ENCODE results near the gene PRKAG1. TPM values are rescaled to one million over a fixed set of nuclear protein-coding genes. Genes with fewer than 3 reads are reported as not detected.
A peak's percentile ranks its signal among the peaks of the same experiment; 100 is the strongest.

The PRKAG1 gene
- polyA plus RNA-seq, 2 of the 4 experiments (the other 2 are of a cell fraction): 40.0 to 100 TPM

- ATAC-seq (no peak), DNase-seq (ENCODE audit: low read depth in 1 of 2, low spot score in 1 of 2) (no peak), FAIRE-seq (no peak)
- peaks cover 16% of the 10 kb centered on the region; the same call in 2 of the 3 replicates for H3K4me1 ChIP-seq
- H3K27ac ChIP-seq: no peak overlapping the region
- ChIA-PET POLR2A (no interaction called here), CTCF (interaction anchor here (1.1 to 77.5 kb wide), 7 partner anchors 3 to 147 kb away, joined by 3 to 2584 read pairs (median 5); partner anchors contain the start of genes ARF3, DDN, FKBP11 and PRKAG1)
- no peaks in the 10 kb centered on the region for H3K9me3 ChIP-seq
- no peak for TF ChIP-seq RARB (CRISPR knock-in tag; IDR thresholded peaks at IDR 0.05)
- no peak for TF ChIP-seq CBX2 (IDR thresholded peaks at IDR 0.05; ENCODE audit: borderline replicate concordance, low read depth)
- TF ChIP-seq, protein P1, sequence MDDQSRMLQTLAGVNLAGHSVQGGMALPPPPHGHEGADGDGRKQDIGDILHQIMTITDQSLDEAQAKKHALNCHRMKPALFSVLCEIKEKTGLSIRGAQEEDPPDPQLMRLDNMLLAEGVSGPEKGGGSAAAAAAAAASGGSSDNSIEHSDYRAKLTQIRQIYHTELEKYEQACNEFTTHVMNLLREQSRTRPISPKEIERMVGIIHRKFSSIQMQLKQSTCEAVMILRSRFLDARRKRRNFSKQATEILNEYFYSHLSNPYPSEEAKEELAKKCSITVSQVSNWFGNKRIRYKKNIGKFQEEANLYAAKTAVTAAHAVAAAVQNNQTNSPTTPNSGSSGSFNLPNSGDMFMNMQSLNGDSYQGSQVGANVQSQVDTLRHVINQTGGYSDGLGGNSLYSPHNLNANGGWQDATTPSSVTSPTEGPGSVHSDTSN (IDR thresholded peaks at IDR 0.05): no peak
- TF ChIP-seq, protein P2, sequence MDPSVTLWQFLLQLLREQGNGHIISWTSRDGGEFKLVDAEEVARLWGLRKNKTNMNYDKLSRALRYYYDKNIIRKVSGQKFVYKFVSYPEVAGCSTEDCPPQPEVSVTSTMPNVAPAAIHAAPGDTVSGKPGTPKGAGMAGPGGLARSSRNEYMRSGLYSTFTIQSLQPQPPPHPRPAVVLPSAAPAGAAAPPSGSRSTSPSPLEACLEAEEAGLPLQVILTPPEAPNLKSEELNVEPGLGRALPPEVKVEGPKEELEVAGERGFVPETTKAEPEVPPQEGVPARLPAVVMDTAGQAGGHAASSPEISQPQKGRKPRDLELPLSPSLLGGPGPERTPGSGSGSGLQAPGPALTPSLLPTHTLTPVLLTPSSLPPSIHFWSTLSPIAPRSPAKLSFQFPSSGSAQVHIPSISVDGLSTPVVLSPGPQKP (IDR thresholded peaks at IDR 0.05; ENCODE audit: low read depth, low read length): no peak
- no peak for TF ChIP-seq BCL3 (IDR thresholded peaks at IDR 0.05)
- no peak for TF ChIP-seq ZSCAN20 (CRISPR knock-in tag; IDR thresholded peaks at IDR 0.05)
- TF ChIP-seq NPAS2 (CRISPR knock-in tag; IDR thresholded peaks at IDR 0.05; ENCODE audit: borderline replicate concordance): no peak
- TF ChIP-seq EHF (CRISPR knock-in tag; IDR thresholded peaks at IDR 0.05): no peak
- 48% methylated on average over 6 of the region's 6 CpGs for WGBS (ENCODE audit: missing lambda C conversion rate)
- H3K4me2 ChIP-seq: no peak overlapping the region
- no peak overlapping the region for H3K4me3 ChIP-seq
Measured at GRCh38 chr12:48982397-48983080, 36.0 kb downstream of the PRKAG1 start.

GRCh38 chr12:48981757-48982157 is 36.8 kb downstream of the PRKAG1 start:
- peak overlapping the region; percentile 44; the same call in 2 of the 3 replicates for H3K4me3 ChIP-seq
- CTCF ChIA-PET: interaction anchor here (0.8 to 77.5 kb wide), 10 partner anchors 2 to 148 kb away, joined by 3 to 2584 read pairs (median 4); partner anchors contain the start of genes ARF3, DDN, FKBP11 and PRKAG1
- no peak for ATAC-seq
- H3K4me2 ChIP-seq: peak overlapping the region; percentile 84
- WGBS (ENCODE audit: missing lambda C conversion rate): 44% methylated on average over 13 of the region's 13 CpGs
- FAIRE-seq: no peak
- POLR2A ChIA-PET: no interaction called here
- H3K4me1 ChIP-seq: peaks cover 16% of the 10 kb centered on the region; the same call in 2 of the 3 replicates
- H3K27ac ChIP-seq: no peak overlapping the region; a peak in 1 of 6 replicates
- no peak for DNase-seq (ENCODE audit: low read depth in 1 of 2, low spot score in 1 of 2)
- TF ChIP-seq, protein P1 (IDR thresholded peaks at IDR 0.05): no peak
- no peak for TF ChIP-seq MAZ (IDR thresholded peaks at IDR 0.05; ENCODE audit: borderline replicate concordance, low read depth, low read length)
- TF ChIP-seq GATA3 (IDR thresholded peaks at IDR 0.05; ENCODE audit: borderline replicate concordance): no peak
- no peak for TF ChIP-seq POLR2AphosphoS2 (conservative IDR thresholded peaks at IDR 0.05; ENCODE audit: low read length)
- no peak for TF ChIP-seq FOXS1 (CRISPR knock-in tag; IDR thresholded peaks at IDR 0.05)
- TF ChIP-seq ZC3H11A (IDR thresholded peaks at IDR 0.05): no peak
- TF ChIP-seq ZSCAN20 (CRISPR knock-in tag; IDR thresholded peaks at IDR 0.05): no peak
- TF ChIP-seq RNF2 (IDR thresholded peaks at IDR 0.05; ENCODE audit: borderline replicate concordance, low read depth): no peak
- no peak for TF ChIP-seq CEBPB (IDR thresholded peaks at IDR 0.05)
- TF ChIP-seq, protein P3, sequence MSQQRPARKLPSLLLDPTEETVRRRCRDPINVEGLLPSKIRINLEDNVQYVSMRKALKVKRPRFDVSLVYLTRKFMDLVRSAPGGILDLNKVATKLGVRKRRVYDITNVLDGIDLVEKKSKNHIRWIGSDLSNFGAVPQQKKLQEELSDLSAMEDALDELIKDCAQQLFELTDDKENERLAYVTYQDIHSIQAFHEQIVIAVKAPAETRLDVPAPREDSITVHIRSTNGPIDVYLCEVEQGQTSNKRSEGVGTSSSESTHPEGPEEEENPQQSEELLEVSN (IDR thresholded peaks at IDR 0.05; ENCODE audit: borderline replicate concordance, low read depth): no peak
- TF ChIP-seq TP53 (CRISPR knock-in tag; IDR thresholded peaks at IDR 0.05): no peak
- no peak for TF ChIP-seq FOSB (CRISPR knock-in tag; IDR thresholded peaks at IDR 0.05)
- no peak for TF ChIP-seq SMC3 (IDR thresholded peaks at IDR 0.05)
- TF ChIP-seq KDM5A (IDR thresholded peaks at IDR 0.05): no peak
- no peak for TF ChIP-seq MYC (IDR thresholded peaks at IDR 0.05; ENCODE audit: borderline replicate concordance, low read length)
- TF ChIP-seq ZNF302 (CRISPR knock-in tag; IDR thresholded peaks at IDR 0.05): no peak
- H3K9me3 ChIP-seq: no peaks in the 10 kb centered on the region

Data from A549 (cell line).